HCT116 (cell line): ENCODE measurements around the gene SERINC1. TPM values are rescaled to one million over a fixed set of nuclear protein-coding genes. Genes with fewer than 3 reads are reported as not detected.

Experiments
- ATAC-seq: fragments of 200-7000 bp; cut with Tn5 transposase; 2 replicates; pipeline ENCODE4 v1.9.1; 2020; ENCODE audit warnings: mild to moderate bottlenecking, moderate library complexity
- BruUV-seq: library from RNA; stranded (reverse); fragments of 400-500 nt; replicated peaks from 2 replicates; lab custom pipeline; 2021; lab: Mats Ljungman, UMichigan
- CTCF ChIA-PET: fragments of 300-600 bp; sonication (Branson Sonifier 250); formaldehyde crosslinking; loops from one replicate; lab custom pipeline; 2021; ENCODE audit warnings: antibody characterized with exemption; lab: Charles Lee
- POLR2A ChIA-PET: fragments of 300-600, 350-600 bp; sonication (Branson Sonifier 250); formaldehyde crosslinking; loops from one replicate; lab custom pipeline; 2021; ENCODE audit warnings: antibody characterized with exemption; lab: Charles Lee
- RAD21 ChIA-PET, 2 experiments: fragments of 300-600 bp; sonication (Branson Sonifier 250); formaldehyde crosslinking; loops; one replicate each; lab custom pipeline; 2023; ENCODE audit warnings: low total read pairs in 2 of 2; ENCODE audit not compliant: uncharacterized antibody in 2 of 2, unreplicated experiment in 2 of 2, low non-redundant PET in 1 of 2; lab: Charles Lee
- DNase-seq: peaks from one replicate; pipeline ENCODE4 v3.0.0-alpha.2; 2010; ENCODE audit warnings: low read depth, low spot score
- H2AFZ ChIP-seq: fragments of 200-600 bp; shearing (Covaris generic), sonication (generic); 2 replicates; pipeline ENCODE4 v1.6.1; 2017; ENCODE audit warnings: low read depth, mixed run types, mixed read lengths, antibody characterized with exemption, low read length; ENCODE audit not compliant: poor library complexity, severe bottlenecking
- H3K27ac ChIP-seq: 2 replicates; pipeline ENCODE4 v1.5.1; 2012; ENCODE audit warnings: low read depth, low read length
- H3K27me3 ChIP-seq: fragments of 200-600 bp; sonication (generic); 2 replicates; pipeline ENCODE4 v1.6.1; 2016; ENCODE audit warnings: mixed run types, low read length, mixed read lengths; ENCODE audit not compliant: insufficient read depth
- H3K36me3 ChIP-seq, 2 experiments: fragments of 200-500 bp in 1 of 2; fragments of 200-600 bp in 1 of 2; sonication (Bioruptor generic) in 1 of 2; sonication (generic) in 1 of 2; 2 replicates each; pipeline versions ENCODE4 v1.5.1 to v1.6.1; 2014 to 2016; ENCODE audit warnings: low read length in 2 of 2, inconsistent platforms in 1 of 2, mixed read lengths in 1 of 2, mixed run types in 1 of 2; ENCODE audit not compliant: insufficient read depth in 2 of 2, control insufficient read depth in 1 of 2
- H3K4me1 ChIP-seq, 2 experiments: fragments of 200-600 bp in 1 of 2; sonication (generic) in 1 of 2; 2 replicates each; pipeline versions ENCODE4 v1.5.1 to v1.6.1; 2012 to 2017; ENCODE audit warnings: low read length in 2 of 2, inconsistent platforms in 1 of 2, mild to moderate bottlenecking in 1 of 2, mixed read lengths in 1 of 2, mixed run types in 1 of 2, moderate library complexity in 1 of 2; ENCODE audit not compliant: insufficient read depth in 2 of 2, control insufficient read depth in 1 of 2
- H3K4me2 ChIP-seq: fragments of 200-600 bp; sonication (generic); 2 replicates; pipeline ENCODE4 v1.6.1; 2017; ENCODE audit warnings: mixed run types, low read length, mixed read lengths
- H3K4me3 ChIP-seq, 2 experiments: fragments of 200-600 bp in 1 of 2; sonication (generic) in 1 of 2; replicated peaks in 1 of 2; 2 replicates each; pipeline ENCODE4 v1.5.1; 2011 to 2016; ENCODE audit warnings: low read length in 2 of 2, control low read depth in 1 of 2, low read depth in 1 of 2, mild to moderate bottlenecking in 1 of 2, mixed read lengths in 1 of 2, mixed run types in 1 of 2
- H3K79me2 ChIP-seq: fragments of 200-600 bp; sonication (generic); 2 replicates; pipeline ENCODE4 v1.6.1; 2017; ENCODE audit warnings: mild to moderate bottlenecking, mixed run types, low read length, moderate library complexity, mixed read lengths; ENCODE audit not compliant: insufficient read depth
- H3K9ac ChIP-seq: fragments of 200-600 bp; sonication (generic); 2 replicates; pipeline ENCODE4 v1.6.1; 2016; ENCODE audit warnings: low read length, mixed read lengths
- H3K9me2 ChIP-seq: fragments of 200-600 bp; sonication (generic), shearing (Covaris generic); 2 replicates; pipeline ENCODE4 v1.6.1; 2017; ENCODE audit warnings: mixed run types, mild to moderate bottlenecking, moderate library complexity; ENCODE audit not compliant: insufficient read depth
- H3K9me3 ChIP-seq, 2 experiments: fragments of 200-500 bp in 1 of 2; fragments of 200-600 bp in 1 of 2; sonication (Bioruptor generic) in 1 of 2; sonication (generic) in 1 of 2; 2 replicates each; pipeline ENCODE4 v1.6.1; 2014 to 2017; ENCODE audit warnings: low read length in 2 of 2, mixed read lengths in 2 of 2, inconsistent platforms in 1 of 2, low read depth in 1 of 2, mild to moderate bottlenecking in 1 of 2, mixed run types in 1 of 2, moderate library complexity in 1 of 2; ENCODE audit not compliant: control insufficient read depth in 1 of 2, insufficient read depth in 1 of 2
- H4K20me1 ChIP-seq: fragments of 200-600 bp; sonication (generic), shearing (Covaris generic); 2 replicates; pipeline ENCODE4 v1.6.1; 2017; ENCODE audit warnings: mixed run types, mild to moderate bottlenecking, moderate library complexity; ENCODE audit not compliant: insufficient read depth
- CBX3 ChIP-seq: IDR thresholded peaks from 2 replicates; pipeline ENCODE4 v1.6.1; 2012; ENCODE audit warnings: low read depth
- CEBPB ChIP-seq: IDR thresholded peaks from 2 replicates; pipeline ENCODE4 v1.6.1; 2012; ENCODE audit warnings: low read depth
- CTCF ChIP-seq, 3 experiments: fragments of 200-600 bp in 1 of 3; sonication (generic) in 1 of 3; IDR thresholded peaks in 2 of 3; conservative IDR thresholded peaks in 1 of 3; 2 replicates each; pipeline ENCODE4 v1.5.1; 2012 to 2017; ENCODE audit warnings: low read depth in 2 of 3, low read length in 2 of 3, antibody characterized with exemption in 1 of 3, borderline replicate concordance in 1 of 3, control low read depth in 1 of 3, mild to moderate bottlenecking in 1 of 3, mixed read lengths in 1 of 3, mixed run types in 1 of 3, moderate library complexity in 1 of 3; ENCODE audit not compliant: insufficient read depth in 1 of 3
- EGR1 ChIP-seq: IDR thresholded peaks from 2 replicates; pipeline ENCODE4 v1.6.1; 2012; ENCODE audit warnings: low read depth
- ELF1 ChIP-seq: IDR thresholded peaks from 2 replicates; pipeline ENCODE4 v1.6.1; 2012; ENCODE audit warnings: low read depth, borderline replicate concordance
- EZH2 ChIP-seq: fragments of 200-600 bp; sonication (generic); IDR thresholded peaks from 2 replicates; pipeline ENCODE4 v1.6.1; 2017; ENCODE audit warnings: antibody characterized with exemption, mixed run types
- EZH2phosphoT487 ChIP-seq: fragments of 200-600 bp; IDR thresholded peaks from 2 replicates; pipeline ENCODE4 v1.6.1; 2018; ENCODE audit warnings: antibody characterized with exemption, borderline replicate concordance
- FOSL1 ChIP-seq: IDR thresholded peaks from 2 replicates; pipeline ENCODE4 v1.6.1; 2012; ENCODE audit warnings: low read depth
- JUND ChIP-seq: IDR thresholded peaks from 2 replicates; pipeline ENCODE4 v1.6.1; 2012
- MAX ChIP-seq: IDR thresholded peaks from 2 replicates; pipeline ENCODE4 v1.6.1; 2012
- POLR2A ChIP-seq: IDR thresholded peaks from 2 replicates; pipeline ENCODE4 v1.7.0; 2011; ENCODE audit warnings: borderline replicate concordance; ENCODE audit not compliant: insufficient read depth, insufficient read length; ENCODE audit errors: extremely low read depth
- POLR2AphosphoS5 ChIP-seq: IDR thresholded peaks from 2 replicates; pipeline ENCODE4 v1.6.1; 2011; ENCODE audit warnings: mild to moderate bottlenecking, low read depth, low read length, moderate library complexity
- RAD21 ChIP-seq: IDR thresholded peaks from 2 replicates; pipeline ENCODE4 v1.6.1; 2012; ENCODE audit warnings: low read depth, mild to moderate bottlenecking
- SIN3A ChIP-seq: IDR thresholded peaks from 2 replicates; pipeline ENCODE4 v1.6.1; 2012; ENCODE audit warnings: low read depth
- SP1 ChIP-seq: IDR thresholded peaks from 2 replicates; pipeline ENCODE4 v1.6.1; 2012; ENCODE audit warnings: low read depth
- SRF ChIP-seq: IDR thresholded peaks from 2 replicates; pipeline ENCODE4 v1.6.1; 2012; ENCODE audit warnings: low read depth
- TCF7L2 ChIP-seq: IDR thresholded peaks from 2 replicates; pipeline ENCODE4 v1.7.0; 2011; ENCODE audit warnings: borderline replicate concordance, inconsistent platforms; ENCODE audit not compliant: insufficient read depth, insufficient read length; ENCODE audit errors: extremely low read depth
- YY1 ChIP-seq: IDR thresholded peaks from 2 replicates; pipeline ENCODE4 v1.6.1; 2011; ENCODE audit warnings: low read length, low read depth, moderate library complexity, mild to moderate bottlenecking; ENCODE audit not compliant: insufficient replicate concordance; ENCODE audit errors: extremely low read depth
- ZFX ChIP-seq: fragments of 450-650 bp; IDR thresholded peaks from 2 replicates; pipeline ENCODE4 v1.6.1; 2017
- ZNF274 ChIP-seq: fragments of 200-500 bp; sonication (Bioruptor generic); IDR thresholded peaks from 2 replicates; pipeline ENCODE4 v1.6.1; 2014; ENCODE audit warnings: mild to moderate bottlenecking, low read depth, low read length, inconsistent platforms
- intact Hi-C: fragments of 100-400 bp; cut with micrococcal nuclease; formaldehyde crosslinking; loops from 2 replicates; pipeline ENCODE4 v1.10.0; 2022
- total RNA-seq: library from RNA; stranded (reverse); gene quantifications from one replicate; pipeline ENCODE4 v1.2.1, GENCODE V29; 2021; ENCODE audit not compliant: unreplicated experiment

SERINC1 gene
- total RNA-seq, 1 experiment from 2014 or later = 45.2 TPM

- ChIA-PET RAD21 (no interaction called here), POLR2A (no interaction called here), CTCF (no interaction called here)
- H3K27ac ChIP-seq = no peak overlapping the region
- no peak overlapping the region for H2AFZ ChIP-seq
- H3K4me3 ChIP-seq = no peak overlapping the region; a peak in 1 of 4 replicates
- H3K9ac ChIP-seq = no peak overlapping the region
- no peak for ATAC-seq
- intact Hi-C loops = no loop called here
- H3K79me2 ChIP-seq = peaks cover 66% of the 10 kb centered on the region
- peak overlapping the region; percentile 70 for H3K4me2 ChIP-seq
- H3K9me2 ChIP-seq = no peaks in the 10 kb centered on the region
- no peak for TF ChIP-seq SP1
- TF ChIP-seq POLR2AphosphoS5 = no peak
- TF ChIP-seq POLR2A = no peak
- TF ChIP-seq MAX = no peak
- no peak for TF ChIP-seq TCF7L2
- TF ChIP-seq CEBPB = no peak
- TF ChIP-seq JUND = no peak
- no peak for TF ChIP-seq RAD21
- no peak for TF ChIP-seq ZNF274
- TF ChIP-seq FOSL1 = no peak
- TF ChIP-seq CBX3 = no peak
- no peak for TF ChIP-seq EGR1
- no peak for TF ChIP-seq SRF
- no peak for TF ChIP-seq CTCF (IDR thresholded peaks at IDR 0.05 in 2 of 3, conservative IDR thresholded peaks at IDR 0.05 in 1 of 3; ENCODE audit: borderline replicate concordance in 1 of 3, insufficient read depth in 1 of 3, low read depth in 2 of 3, low read length in 2 of 3)
- TF ChIP-seq EZH2 = no peak
- TF ChIP-seq SIN3A = no peak
- no peak for TF ChIP-seq EZH2phosphoT487
- TF ChIP-seq ZFX = no peak
- TF ChIP-seq ELF1 = no peak
- TF ChIP-seq YY1 = no peak
- H4K20me1 ChIP-seq = peaks cover 9% of the 10 kb centered on the region; the same call in 1 of the 2 replicates
- H3K4me1 ChIP-seq = peaks cover 4 to 18% of the 10 kb centered on the region in 2 experiments; a peak in 2 of 4 replicates
- H3K36me3 ChIP-seq = no peaks in the 10 kb centered on the region
- no peaks in the 10 kb centered on the region for H3K9me3 ChIP-seq
- H3K27me3 ChIP-seq = no peaks in the 10 kb centered on the region
- no TSS peak for BruUV-seq
- DNase-seq = no peak
Observed at GRCh38 chr6:122401104-122401503, 70.5 kb downstream of the SERINC1 start.
